Measurements from ENCODE around the gene ASB15.

Gene ASB15

DNA sequence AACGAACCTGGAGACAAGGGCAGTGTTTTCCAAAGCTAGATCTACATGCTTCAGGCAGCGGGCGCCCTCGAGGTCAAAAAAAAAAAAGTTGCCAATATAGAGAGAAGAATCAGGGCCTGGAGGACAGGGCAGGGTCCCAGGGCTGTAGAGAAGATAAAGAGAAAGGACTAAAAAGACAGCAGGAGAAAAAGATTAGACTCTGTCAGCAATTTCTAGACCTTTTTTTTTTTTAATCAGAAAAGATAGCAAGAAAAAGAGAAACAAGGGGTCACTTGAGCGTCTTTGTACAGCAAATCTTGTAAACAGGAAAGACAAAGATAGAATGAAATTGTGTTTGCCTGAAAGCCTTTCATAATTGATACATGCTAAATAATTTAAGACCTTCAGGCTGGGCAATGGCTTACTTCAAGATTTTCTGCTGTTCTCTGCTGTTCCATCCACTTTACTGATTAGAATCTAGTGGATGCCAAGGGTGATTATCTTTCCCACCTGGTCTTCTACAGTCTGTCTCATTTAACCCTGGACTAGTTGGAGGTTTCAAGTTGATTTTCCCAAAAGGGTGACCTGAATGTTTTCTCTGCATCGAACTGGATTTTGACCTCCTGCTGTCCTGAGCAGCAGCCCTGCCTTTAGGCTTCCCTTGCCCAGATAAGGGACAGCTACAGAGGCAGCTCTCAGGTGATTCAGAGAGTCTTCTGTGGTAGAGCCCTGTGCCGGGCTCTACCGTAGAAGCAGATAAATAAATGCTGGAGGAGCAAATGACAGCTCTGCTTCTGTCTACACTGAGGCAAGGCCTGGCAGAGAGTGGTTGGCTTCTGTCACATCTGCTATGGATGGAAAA, 59.1 kb downstream of the ASB15 start:
- no peak overlapping the region for H3K4me3 ChIP-seq (replicated peaks; ENCODE audit: low read depth, low read length)
- no peak for DNase-seq (ENCODE audit: extremely low read depth, low read depth)
- TF ChIP-seq, protein P1, sequence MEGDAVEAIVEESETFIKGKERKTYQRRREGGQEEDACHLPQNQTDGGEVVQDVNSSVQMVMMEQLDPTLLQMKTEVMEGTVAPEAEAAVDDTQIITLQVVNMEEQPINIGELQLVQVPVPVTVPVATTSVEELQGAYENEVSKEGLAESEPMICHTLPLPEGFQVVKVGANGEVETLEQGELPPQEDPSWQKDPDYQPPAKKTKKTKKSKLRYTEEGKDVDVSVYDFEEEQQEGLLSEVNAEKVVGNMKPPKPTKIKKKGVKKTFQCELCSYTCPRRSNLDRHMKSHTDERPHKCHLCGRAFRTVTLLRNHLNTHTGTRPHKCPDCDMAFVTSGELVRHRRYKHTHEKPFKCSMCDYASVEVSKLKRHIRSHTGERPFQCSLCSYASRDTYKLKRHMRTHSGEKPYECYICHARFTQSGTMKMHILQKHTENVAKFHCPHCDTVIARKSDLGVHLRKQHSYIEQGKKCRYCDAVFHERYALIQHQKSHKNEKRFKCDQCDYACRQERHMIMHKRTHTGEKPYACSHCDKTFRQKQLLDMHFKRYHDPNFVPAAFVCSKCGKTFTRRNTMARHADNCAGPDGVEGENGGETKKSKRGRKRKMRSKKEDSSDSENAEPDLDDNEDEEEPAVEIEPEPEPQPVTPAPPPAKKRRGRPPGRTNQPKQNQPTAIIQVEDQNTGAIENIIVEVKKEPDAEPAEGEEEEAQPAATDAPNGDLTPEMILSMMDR (IDR thresholded peaks at IDR 0.05; ENCODE audit: low read depth, low read length, missing control alignments) = no peak

DNA sequence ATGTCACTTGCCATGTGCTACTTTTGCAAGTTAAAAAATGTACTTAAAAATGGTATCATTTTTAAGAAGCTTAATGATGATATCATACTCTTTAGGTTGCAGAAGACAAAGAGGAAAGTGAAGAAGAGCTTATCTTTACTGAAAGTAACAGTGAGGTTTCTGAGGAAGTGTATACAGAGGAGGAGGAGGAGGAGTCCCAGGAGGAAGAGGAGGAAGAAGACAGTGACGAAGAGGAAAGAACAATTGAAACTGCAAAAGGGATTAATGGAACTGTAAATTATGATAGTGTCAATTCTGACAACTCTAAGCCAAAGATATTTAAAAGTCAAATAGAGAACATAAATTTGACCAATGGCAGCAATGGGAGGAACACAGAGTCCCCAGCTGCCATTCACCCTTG, 60.1 kb downstream of the ASB15 start:
- no peak for DNase-seq (ENCODE audit: extremely low read depth, low read depth)
- TF ChIP-seq, protein P1 (IDR thresholded peaks at IDR 0.05; ENCODE audit: low read depth, low read length, missing control alignments) = no peak
- H3K4me3 ChIP-seq (replicated peaks; ENCODE audit: low read depth, low read length) = no peak overlapping the region

DNA sequence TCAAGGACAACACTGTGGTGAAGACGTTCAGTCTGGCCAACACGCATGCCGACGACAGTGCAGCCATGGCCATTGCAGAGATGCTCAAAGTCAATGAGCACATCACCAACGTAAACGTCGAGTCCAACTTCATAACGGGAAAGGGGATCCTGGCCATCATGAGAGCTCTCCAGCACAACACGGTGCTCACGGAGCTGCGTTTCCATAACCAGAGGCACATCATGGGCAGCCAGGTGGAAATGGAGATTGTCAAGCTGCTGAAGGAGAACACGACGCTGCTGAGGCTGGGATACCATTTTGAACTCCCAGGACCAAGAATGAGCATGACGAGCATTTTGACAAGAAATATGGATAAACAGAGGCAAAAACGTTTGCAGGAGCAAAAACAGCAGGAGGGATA, 60.7 kb downstream of the ASB15 start:
- no peak overlapping the region for H3K4me3 ChIP-seq (replicated peaks; ENCODE audit: low read depth, low read length)
- TF ChIP-seq, protein P1 (IDR thresholded peaks at IDR 0.05; ENCODE audit: low read depth, low read length, missing control alignments) = no peak
- DNase-seq (ENCODE audit: extremely low read depth, low read depth) = no peak

DNA sequence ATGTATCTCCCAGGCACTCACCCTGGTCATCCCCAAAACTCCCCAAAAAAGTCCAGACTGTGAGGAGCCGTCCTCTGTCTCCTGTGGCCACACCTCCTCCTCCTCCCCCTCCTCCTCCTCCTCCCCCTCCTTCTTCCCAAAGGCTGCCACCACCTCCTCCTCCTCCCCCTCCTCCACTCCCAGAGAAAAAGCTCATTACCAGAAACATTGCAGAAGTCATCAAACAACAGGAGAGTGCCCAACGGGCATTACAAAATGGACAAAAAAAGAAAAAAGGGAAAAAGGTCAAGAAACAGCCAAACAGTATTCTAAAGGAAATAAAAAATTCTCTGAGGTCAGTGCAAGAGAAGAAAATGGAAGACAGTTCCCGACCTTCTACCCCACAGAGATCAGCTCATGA, 61.1 kb downstream of the ASB15 start:
- no peak overlapping the region for H3K4me3 ChIP-seq (replicated peaks; ENCODE audit: low read depth, low read length)
- TF ChIP-seq, protein P1 (IDR thresholded peaks at IDR 0.05; ENCODE audit: low read depth, low read length, missing control alignments) = no peak
- no peak for DNase-seq (ENCODE audit: extremely low read depth, low read depth)

DNA sequence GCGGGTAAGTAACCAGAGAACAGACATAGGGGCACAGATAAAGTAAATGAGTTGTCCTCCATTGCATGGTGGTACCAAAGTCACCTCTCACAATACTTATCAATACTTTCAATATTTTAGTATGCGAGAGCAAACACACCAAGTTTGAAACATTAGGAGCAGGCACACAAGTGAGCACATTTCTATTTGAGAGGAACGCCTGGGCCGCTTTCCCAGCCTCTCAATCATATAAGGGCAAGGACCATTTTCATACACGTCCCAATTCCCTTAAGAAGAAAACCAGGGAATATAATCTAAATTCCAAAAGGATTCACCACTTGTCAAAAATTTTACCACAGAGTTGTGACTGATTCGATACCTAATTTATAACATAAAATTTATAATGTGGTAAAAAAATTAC, 61.6 kb downstream of the ASB15 start:
- DNase-seq (ENCODE audit: extremely low read depth, low read depth) = no peak
- TF ChIP-seq, protein P1 (IDR thresholded peaks at IDR 0.05; ENCODE audit: low read depth, low read length, missing control alignments) = no peak
- no peak overlapping the region for H3K4me3 ChIP-seq (replicated peaks; ENCODE audit: low read depth, low read length)

DNA sequence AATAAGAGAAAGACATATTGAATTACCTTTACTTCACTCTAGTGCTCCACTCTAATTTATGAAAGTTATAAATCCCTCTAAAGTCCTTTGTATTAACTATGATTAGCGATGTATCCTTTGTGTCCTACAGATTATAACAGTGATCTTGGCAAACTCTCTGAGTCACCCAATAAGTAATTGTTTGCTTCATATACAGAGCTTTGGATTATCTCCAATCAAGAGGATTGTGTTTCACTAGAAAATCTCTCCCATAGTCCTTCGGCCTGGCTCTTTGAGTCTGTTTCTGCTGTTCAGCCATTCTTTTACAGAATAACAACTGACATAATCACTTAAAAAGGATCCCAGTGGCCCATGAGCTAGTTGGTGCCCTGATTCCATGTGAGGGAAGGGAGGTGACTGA, 63.5 kb downstream of the ASB15 start:
- TF ChIP-seq, protein P1 (IDR thresholded peaks at IDR 0.05; ENCODE audit: low read depth, low read length, missing control alignments) = no peak
- no peak for DNase-seq (ENCODE audit: extremely low read depth, low read depth)

More for the DNA sequence above, 63.5 kb downstream of the ASB15 start:
- H3K4me3 ChIP-seq (replicated peaks; ENCODE audit: low read depth, low read length) = no peak overlapping the region

Measured in HFF-Myc (cell line).